ENCODE measurements around the gene TRPM2. TPM values are rescaled to one million over a fixed set of nuclear protein-coding genes. Genes with fewer than 3 reads are reported as not detected.
A peak's percentile ranks its signal among the peaks of the same experiment; 100 is the strongest.
"Not testable (repeated sequence)": the region's sequence is repeated elsewhere in the genome, so short reads cannot be mapped to it uniquely, and the experiment has no call there.

The TRPM2 gene
- total RNA-seq, 1 donor from 2014 or later, result 1.4 TPM

DNA sequence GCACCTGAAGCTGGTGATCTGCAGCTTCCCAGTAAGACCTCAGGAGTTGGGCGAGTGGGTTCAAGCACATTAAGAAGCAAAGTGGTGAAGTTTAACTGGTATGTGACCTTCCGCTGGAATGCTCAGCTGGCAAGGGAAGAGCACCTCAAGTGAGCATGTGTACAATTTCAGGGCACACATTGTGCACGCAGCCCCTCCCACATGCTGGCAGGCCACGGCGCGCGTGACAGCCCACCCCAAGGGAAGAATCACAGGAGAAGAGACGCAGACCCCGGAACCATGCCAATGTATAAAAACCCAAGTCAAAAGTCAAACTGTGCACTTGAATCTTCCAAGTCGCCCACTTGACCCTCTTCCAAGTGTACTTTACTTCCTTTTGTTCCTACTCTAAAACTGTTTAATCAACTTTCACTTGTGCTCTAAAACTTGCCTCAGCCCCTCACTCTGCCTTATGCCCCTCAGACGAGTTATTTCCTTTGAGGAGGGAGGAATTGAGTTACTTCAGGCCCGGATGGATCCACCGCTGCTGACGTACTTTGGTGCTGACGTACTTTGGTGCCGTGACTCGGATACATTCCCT, 121.9 kb downstream of the TRPM2 start:
- ATAC-seq (no peak), DNase-seq (ENCODE audit: low spot score) (no peak)

DNA sequence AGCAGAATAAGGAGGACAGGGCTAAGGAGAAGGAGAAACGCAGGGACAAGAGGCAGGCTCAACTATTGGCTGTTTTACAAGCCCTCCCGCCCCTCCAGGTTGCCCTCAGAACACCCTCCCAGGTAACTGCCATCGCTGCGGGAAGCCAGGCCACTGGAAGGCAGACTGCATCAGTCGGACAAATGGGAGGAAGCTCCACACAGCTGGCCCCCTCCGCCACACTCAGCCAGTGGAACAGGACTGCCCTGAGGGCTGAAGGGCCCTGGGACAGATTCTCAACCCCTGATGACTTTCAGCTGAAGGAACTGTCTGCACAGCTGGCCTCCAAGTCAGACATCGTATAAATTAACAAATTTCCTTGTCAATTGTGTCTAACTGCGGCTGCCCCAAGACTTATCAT, 123.7 kb downstream of the TRPM2 start:
- no peak for DNase-seq (ENCODE audit: low spot score)
- no peak for ATAC-seq

DNA sequence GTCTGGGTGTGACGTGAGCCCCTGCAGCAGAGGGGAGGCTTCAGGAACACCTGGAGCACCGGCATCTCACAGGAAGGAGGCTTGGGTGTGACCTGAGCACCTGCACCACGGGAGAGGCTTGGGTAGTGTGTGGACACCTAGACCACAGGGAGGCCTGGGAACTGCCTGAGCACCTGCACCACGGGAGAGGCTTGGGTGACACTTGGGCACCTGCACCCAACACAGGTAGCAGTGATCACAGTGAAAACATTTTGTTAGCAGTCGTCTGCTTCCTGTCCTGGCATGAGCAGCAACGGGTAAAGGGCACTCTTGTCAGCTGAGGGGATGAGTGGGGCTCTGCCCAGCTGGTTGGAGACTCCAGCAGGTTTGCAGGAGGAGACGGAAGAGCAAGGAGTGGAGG, 124.3 kb downstream of the TRPM2 start:
- peak; percentile 79 for DNase-seq (ENCODE audit: low spot score)
- peak; percentile 69 for ATAC-seq

DNA sequence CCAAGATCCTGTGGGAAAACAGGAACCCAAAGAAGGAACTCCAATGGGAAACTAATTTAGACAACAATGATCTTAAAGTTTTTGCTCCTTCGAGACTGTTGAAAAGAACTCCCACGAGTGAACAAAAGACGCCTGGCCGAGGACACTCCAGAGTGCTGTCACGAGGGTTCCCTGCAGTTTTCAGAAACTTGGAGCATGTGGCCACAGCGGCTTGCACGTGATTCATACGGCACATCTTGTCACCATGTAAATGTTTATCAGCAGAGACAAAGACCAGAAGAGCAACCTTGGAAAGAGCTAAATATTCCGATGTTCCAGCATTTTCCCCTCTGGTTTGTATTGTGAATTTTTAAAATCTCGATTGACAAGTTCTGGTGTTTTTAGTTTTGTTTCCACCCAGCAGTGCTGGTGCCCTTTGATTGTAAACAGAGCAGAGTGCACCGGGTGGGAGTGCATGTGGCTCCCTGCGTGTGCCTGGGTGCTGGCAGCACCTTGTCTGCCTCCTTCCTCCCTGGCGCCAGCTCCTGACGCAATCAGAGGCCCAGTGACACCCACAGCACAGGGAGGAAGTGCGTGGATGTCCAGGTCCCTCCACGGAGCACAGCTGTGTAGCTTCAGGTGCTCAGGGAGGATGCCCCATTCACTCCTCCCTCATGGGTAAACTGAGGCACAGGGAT, 124.8 kb downstream of the TRPM2 start:
- ATAC-seq (peak; percentile 75), DNase-seq (ENCODE audit: low spot score) (peak; percentile 93)

DNA sequence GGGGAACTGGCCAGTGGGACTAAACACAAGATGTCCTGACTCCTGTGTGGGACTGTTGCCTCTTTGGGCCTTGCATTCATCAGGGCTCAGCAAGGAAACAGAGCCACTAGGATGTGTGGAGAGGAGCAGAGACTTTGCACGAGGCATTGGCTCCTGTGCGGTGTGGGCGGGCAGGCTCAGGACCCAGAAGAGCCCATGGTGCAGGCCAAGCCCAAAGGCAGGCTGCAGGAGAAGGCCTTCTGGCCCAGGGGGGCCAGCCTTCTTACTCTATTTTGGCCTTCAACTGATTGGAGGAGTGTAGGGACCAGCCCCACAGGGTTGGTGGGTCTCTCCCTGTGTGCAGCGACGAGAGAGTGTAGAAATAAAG, 125.4 kb downstream of the TRPM2 start:
- DNase-seq (ENCODE audit: low spot score), result no peak
- ATAC-seq, result no peak

DNA sequence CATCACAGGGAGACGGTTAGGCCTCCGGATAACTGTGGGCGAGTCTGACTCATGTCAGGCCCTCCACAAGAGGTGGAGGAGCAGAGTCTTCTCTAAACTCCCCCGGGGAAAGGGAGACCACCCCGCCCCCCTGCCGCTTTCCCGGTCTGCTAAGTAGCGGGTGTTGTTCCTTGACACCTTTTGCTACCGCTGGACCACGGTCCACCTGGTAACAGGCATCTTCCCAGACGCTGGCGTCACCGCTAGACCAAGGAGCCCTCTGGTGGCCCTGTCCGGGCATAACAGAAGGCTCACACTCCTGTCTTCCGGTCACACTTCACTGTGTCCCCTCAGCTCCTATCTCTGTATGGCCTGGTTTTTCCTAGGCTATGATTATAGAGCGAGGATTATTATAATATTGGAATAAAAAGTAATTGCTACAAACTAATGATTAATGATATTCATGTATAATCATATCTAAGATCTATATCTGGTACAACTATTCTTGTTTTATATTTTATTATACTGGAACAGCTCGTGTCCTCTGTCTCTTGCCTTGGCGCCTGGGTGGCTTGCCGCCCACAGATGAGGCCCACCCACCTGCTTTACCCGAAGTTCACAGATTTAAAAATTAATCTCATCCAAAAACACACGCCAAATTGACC, 126.3 kb downstream of the TRPM2 start:
- not testable (repeated sequence) for ATAC-seq
- peak; percentile 80 for DNase-seq (ENCODE audit: low spot score)

DNA sequence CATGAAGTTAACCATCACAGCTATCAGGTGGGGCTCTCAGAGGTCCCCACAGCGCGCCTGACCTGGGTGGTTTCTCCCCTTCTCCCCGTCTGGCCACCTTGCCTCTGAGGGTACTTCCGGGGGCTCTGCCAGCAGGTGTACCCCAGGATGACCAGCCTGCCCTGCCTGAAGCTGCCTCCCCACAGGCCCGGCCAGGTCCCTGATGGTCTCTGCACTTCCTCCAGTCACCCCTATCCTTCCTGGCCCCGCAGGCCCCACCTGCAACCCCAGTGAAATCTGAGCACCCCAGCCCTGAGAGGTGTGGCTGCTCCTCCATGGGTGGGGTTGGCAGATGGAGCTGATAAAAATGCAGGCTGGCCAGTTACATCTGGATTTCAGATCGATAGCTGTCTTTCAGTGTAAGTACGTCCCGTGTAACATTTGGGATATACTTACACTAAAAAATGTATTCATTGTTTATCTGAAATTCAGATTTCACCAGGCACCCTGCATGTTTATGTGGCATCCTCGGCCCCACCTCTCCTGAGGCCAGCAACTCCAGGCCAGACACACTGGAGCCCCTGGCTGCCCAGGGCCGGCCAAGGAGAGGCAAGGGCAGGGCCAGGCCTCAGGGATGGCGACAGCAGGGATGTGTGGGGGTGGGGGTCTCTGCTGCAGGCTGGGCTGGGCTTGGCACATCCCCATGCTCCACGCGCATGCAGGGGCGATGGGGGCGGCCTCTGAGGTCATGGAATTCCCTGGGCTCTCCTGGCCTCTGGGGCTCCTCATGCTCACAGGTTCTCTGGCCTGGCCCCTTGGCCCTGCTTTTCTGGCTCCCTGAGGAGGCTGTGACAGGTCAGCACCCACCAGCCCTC, 127.0 kb downstream of the TRPM2 start:
- ATAC-seq (no peak), DNase-seq (ENCODE audit: low spot score) (no peak)

DNA sequence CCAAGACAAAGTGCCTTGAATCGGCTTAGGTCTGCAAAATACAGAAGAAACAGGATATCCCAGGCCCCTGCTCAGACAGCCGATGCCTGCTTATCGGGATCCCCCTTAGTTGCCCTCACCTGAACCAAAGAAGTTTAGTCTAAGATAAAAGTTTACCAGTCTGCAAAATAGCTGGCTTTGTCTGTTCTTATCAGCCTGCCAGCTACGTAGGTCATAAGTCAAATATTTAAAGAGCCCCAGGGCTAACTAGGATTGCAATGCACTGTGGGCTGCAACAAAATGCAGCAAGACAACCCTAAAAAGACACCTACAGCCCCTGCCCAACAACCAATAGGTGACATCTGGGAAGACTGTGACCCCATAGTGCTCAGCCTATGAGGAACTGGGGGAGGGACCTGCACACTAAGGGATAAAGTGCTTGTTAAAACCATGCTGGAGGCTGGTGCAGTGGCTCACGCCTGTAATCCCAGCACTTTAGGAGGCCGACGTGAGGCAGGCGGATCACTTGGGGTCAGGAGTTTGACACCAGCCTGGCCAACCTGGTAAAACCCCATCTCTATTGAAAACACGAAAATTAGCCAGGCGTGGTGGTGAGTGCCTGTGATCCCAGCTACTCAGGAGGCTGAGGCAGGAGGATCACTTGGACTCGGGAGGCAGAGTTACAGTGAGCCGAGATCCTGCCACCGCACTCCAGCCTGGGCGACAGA, 129.3 kb downstream of the TRPM2 start:
- ATAC-seq (peak; percentile 61), DNase-seq (ENCODE audit: low spot score) (peak; percentile 89)

DNA sequence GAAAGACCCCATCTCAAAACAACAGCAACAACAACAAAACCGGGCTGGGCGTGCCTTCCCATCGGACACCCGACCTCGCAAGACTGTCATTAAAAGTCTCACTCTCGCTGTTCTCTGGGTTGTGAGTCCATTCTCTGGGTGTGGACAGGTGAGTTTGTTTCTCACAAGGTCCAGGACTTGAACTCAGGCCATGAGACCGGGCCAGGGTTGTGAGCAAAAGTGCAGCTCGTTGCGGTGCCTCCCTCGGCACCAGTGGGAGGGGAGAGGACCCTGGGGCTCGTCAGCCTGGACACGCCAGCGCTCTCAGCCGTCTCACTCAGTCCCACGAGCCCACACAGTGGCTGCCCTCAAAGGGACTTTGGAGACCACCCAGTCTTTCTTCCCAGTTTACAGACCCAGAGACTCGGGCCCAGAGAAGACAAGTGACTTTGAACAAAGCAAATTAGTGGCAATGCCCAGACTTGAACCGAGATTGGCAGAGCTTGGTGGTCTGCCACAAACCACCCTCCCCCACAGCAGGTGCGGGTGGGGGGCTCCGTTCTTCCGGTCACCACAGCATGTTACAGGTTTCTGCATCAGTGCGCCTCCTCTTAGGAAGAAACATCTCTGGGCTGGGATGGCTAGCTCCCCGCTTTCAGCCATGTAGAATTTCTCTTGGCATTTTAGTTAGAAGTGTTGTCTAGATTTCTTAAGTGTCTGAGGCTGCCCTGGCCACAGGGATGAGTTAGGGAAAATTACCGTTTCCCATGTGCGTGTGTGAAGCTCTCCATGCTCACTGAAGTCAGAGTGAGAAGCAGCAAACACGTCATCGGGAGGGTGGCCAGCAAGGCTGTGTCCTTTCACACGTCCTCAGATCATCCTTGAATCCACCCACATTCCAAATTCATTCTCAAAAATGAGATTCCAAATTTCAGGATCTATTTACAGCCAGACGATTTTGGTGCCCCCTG, 130.1 kb downstream of the TRPM2 start:
- ATAC-seq, result peak; percentile 21
- DNase-seq (ENCODE audit: low spot score), result no peak

DNA sequence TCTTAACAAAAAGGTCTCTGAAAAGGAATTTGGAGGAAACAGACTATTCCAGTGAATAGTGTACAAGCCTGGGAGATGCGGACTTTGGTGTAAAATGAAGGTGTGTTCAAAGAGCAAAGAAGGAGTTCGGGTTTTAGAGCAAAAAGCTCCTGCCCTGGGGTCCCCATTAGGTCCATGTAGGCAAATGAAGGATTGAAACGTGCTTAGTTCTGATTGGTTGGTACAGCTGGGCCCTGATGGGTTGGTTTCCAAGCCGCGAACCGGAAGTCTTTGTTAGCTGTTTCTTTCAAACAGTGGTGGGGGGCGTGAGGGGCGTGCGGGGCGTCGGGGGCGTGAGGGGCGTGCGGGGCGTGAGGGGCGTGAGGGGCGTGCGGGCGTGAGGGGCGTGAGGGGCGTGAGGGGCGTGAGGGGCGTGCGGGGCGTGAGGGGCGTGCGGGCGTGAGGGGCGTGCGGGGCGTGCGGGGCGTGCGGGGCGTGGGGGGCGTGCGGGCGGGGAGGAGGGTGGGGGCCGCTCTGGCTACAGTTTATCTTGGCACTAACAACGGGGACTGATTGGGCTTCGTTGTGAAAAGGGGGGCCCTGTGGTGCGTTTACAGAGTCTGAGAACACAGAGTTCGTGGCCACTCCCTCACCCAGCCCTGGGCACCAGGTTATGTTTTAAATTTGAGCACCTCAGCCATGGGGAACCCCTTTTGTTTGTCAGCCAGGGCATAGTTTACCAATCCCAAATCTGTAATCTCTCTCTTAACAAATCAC, 131.3 kb downstream of the TRPM2 start:
- DNase-seq (ENCODE audit: low spot score), result no peak
- peak; percentile 7 for ATAC-seq

DNA sequence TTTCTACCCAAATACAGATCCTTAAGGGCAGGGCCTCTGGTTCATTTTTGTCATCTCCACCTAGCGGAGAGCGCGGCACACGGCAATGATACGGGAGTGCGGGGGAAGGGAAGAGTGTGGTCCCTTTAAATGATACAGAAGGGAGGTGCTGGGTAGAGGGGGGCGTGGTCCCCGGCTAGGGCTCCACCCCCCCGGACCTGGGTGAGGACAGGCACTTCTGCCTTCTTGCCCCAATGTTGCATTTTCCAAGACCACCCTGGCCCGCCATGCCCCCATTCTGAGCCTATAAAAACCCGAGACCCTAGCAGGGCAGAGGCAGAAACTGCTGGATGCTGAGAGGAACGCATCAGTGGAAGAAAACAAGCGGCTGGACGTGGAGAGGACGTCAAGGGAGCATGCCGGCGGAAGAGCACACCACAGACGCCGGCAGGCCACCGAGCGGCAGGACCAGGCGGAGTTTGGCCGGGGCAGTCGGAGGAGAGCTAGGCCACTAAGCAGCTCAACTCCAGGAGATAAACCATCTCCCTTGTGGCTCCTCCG, 131.9 kb downstream of the TRPM2 start:
- ATAC-seq, result peak; percentile 72
- peak; percentile 72 for DNase-seq (ENCODE audit: low spot score)

DNA sequence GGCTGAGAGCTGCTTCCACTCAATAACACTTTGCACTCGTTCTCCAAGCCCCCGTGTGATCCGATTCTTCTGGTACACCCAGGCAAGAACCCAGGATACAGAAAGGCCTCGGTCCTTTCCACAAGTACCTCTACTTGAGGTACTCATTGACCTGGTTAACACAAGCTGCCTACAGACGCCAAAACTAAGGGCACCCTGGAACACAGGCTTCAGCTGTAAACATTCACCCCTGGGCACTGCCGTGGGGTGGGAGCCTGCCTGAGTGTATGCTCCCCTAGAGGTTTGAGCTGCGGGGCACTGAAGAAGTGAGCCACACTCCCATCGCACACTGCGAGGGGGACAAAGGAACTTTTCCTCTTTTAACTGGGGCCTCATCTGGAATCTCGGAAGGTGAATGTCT, 132.4 kb downstream of the TRPM2 start:
- no peak for ATAC-seq
- DNase-seq (ENCODE audit: low spot score), result no peak

DNA sequence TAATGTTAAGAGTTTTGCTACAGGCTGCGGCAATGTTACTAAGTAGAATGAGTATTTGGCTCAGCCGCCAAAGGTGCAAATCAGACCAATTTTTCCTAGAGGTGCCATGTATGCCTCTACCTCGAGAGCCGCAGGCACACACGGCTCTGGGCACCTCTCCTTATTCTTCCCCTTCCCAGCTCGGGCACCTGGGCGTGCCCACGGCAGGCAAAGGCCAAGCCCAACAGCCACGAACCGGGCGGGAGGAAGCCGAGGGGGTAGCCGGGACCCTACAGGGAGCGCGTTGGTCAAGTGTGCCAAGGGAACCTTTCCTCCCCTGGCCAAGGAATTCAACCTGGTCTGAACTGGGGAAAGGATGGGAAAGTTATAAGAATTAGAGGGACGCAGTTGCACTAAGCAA, 132.9 kb downstream of the TRPM2 start:
- DNase-seq (ENCODE audit: low spot score) (no peak), ATAC-seq (no peak)

DNA sequence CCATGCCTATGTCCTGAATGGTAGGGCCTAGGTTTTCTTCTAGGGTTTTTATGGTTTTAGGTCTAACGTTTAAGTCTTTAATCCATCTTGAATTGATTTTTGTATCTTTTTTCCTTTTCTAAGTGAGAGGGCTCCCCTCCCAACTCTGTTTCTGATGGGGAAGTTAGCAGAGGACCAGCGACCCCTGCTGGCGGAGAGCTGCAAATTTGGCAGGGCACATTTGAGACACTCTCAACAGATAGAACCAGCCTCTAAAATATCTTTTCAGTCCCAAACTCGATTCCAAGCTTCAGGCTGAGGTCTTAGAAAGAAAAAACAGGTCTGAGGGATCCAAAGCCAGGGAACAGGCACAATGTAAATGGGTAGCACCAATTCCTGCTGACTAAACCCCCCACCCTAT, 134.4 kb downstream of the TRPM2 start:
- DNase-seq (ENCODE audit: low spot score) (no peak), ATAC-seq (no peak)

DNA sequence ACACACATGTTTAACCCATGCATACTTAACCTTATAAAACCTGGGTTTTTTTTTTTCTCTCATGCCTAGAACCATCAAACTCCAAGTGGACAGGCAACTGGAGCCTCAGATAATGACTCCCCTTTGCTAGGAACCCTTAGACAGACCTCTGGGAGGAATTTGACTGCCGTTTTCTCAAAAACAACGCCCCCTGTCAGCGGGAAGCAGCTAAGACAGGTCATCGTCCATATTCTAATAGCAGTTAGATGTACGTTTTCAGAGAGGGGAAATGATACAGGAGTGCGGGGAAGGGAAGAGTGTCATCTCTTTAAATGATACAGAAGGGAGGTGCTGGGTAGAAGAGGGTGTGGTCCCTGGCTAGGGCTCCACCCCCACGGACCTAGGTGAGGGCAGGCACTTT, 136.5 kb downstream of the TRPM2 start:
- no peak for DNase-seq (ENCODE audit: low spot score)
- no peak for ATAC-seq

DNA sequence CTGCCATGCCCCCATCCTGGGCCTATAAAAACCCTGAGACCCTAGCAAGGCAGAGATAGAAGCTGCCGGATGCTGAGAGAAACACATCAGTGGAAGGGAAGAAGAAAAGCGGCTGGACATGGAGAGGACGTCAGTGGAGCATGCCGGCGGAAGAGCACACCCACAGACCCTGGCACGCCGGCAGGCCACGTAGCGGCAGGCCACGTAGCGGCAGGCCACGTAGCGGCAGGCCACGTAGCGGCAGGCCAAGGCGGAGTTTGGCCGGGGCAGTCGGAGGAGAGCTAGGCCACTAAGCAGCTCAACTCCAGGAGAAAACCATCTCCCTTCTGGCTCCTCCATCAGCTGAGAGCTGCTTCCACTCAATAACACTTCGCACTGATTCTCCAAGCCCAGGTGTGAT, 137.0 kb downstream of the TRPM2 start:
- no peak for DNase-seq (ENCODE audit: low spot score)
- ATAC-seq, result no peak

DNA sequence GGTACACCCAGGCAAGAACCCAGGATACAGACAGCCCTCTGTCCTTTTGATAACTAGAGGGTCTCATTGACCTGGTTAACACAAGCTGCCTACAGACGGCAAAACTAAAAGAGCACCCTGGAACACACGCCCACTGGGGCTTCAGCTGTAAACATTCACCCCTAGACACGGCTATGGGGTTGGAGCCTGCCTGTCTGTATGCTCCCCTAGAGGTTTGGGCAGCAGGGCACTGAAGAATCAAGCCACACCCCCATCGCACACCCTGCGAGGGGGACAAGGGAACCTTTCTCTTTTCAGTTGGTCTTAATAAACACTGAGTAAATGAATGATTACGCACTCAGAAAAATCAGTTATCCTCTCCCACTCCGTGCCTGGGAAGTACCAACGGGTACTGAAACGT, 137.4 kb downstream of the TRPM2 start:
- DNase-seq (ENCODE audit: low spot score), result no peak

More for the DNA sequence above, 137.4 kb downstream of the TRPM2 start:
- ATAC-seq, result no peak

Data from left lobe of liver (tissue), 2 donors.